Calu3 (cell line): ENCODE measurements around the gene FGD3. TPM values are rescaled to one million over a fixed set of nuclear protein-coding genes. Genes with fewer than 3 reads are reported as not detected.

Experiments used
- BruUV-seq: library from RNA; stranded (reverse); fragments of 400-500 nt; replicated peaks from 2 replicates; lab custom pipeline; 2021; lab: Mats Ljungman, UMichigan
- CTCF ChIA-PET: fragments of 300-600 bp; sonication (Branson Sonifier 250); formaldehyde crosslinking; loops from one replicate; lab custom pipeline; 2022; ENCODE audit warnings: antibody characterized with exemption; lab: Charles Lee
- DNase-seq: peaks from one replicate; pipeline ENCODE4 v3.0.0; 2022
- H3K27ac Mint-ChIP-seq: one replicate; pipeline ENCODE4 v1.8.0; 2022; ENCODE audit warnings: mixed read lengths; ENCODE audit not compliant: unreplicated experiment
- H3K27me3 Mint-ChIP-seq: one replicate; pipeline ENCODE4 v1.8.0; 2022; ENCODE audit warnings: mixed read lengths; ENCODE audit not compliant: unreplicated experiment
- H3K36me3 Mint-ChIP-seq: one replicate; pipeline ENCODE4 v1.8.0; 2022; ENCODE audit warnings: mild to moderate bottlenecking, moderate library complexity, mixed read lengths; ENCODE audit not compliant: insufficient read depth, unreplicated experiment
- H3K4me1 Mint-ChIP-seq: one replicate; pipeline ENCODE4 v1.8.0; 2022; ENCODE audit warnings: mild to moderate bottlenecking, low read depth, mixed read lengths; ENCODE audit not compliant: unreplicated experiment
- H3K4me3 Mint-ChIP-seq: one replicate; pipeline ENCODE4 v1.8.0; 2022; ENCODE audit warnings: mild to moderate bottlenecking, low read depth, moderate library complexity, mixed read lengths; ENCODE audit not compliant: unreplicated experiment
- H3K9me3 Mint-ChIP-seq: one replicate; pipeline ENCODE4 v1.8.0; 2022; ENCODE audit warnings: low read depth, mixed read lengths; ENCODE audit not compliant: unreplicated experiment
- CTCF ChIP-seq: fragments of 200-600 bp; IDR thresholded peaks from one replicate; pipeline ENCODE4 v1.8.0; 2022; ENCODE audit warnings: antibody characterized with exemption; ENCODE audit not compliant: unreplicated experiment
- intact Hi-C: fragments of 100-400 bp; cut with micrococcal nuclease; formaldehyde crosslinking; loops from one replicate; pipeline ENCODE4 v1.10.0; 2022; ENCODE audit not compliant: unreplicated experiment
- total RNA-seq: library from RNA; stranded (reverse); gene quantifications from 2 replicates; pipeline ENCODE4 v1.2.3, GENCODE V29; 2022

The FGD3 gene
- total RNA-seq, 1 experiment from 2014 or later: 3.1 TPM

GRCh38 chr9:93049491-93049890 is 102.2 kb downstream of the FGD3 start:
- Mint-ChIP-seq H3K27me3 (peaks cover 21% of the 10 kb centered on the region), H3K36me3 (no peaks in the 10 kb centered on the region), H3K4me3 (no peak overlapping the region), H3K4me1 (no peaks in the 10 kb centered on the region), H3K27ac (no peak overlapping the region), H3K9me3 (no peaks in the 10 kb centered on the region)
- CTCF ChIA-PET: no interaction called here
- intact Hi-C loops: no loop called here
- no peak for TF ChIP-seq CTCF
- BruUV-seq: no TSS peak
- no peak for DNase-seq

- peaks cover 21% of the 10 kb centered on the region for H3K27me3 Mint-ChIP-seq
- CTCF ChIA-PET: no interaction called here
- no peak for DNase-seq
- no peaks in the 10 kb centered on the region for H3K4me1 Mint-ChIP-seq
- BruUV-seq: no TSS peak
- H3K36me3 Mint-ChIP-seq: no peaks in the 10 kb centered on the region
- no peak for TF ChIP-seq CTCF
- no peak overlapping the region for H3K27ac Mint-ChIP-seq
- H3K4me3 Mint-ChIP-seq: no peak overlapping the region
- intact Hi-C loops: no loop called here
- no peaks in the 10 kb centered on the region for H3K9me3 Mint-ChIP-seq
Observed at GRCh38 chr9:93050231-93050630, 102.9 kb downstream of the FGD3 start.

- BruUV-seq: no TSS peak
- CTCF ChIA-PET: interaction anchor here (0.8 kb wide), 1 partner anchor 64 kb away, joined by 4 read pairs; no protein-coding TSS in a partner anchor
- Mint-ChIP-seq H3K27ac (no peak overlapping the region), H3K36me3 (no peaks in the 10 kb centered on the region), H3K27me3 (peaks cover 20% of the 10 kb centered on the region), H3K9me3 (no peaks in the 10 kb centered on the region), H3K4me3 (no peak overlapping the region), H3K4me1 (no peaks in the 10 kb centered on the region)
- TF ChIP-seq CTCF: no peak
- intact Hi-C loops: no loop called here
- DNase-seq: no peak
Observed at GRCh38 chr9:93051680-93052089, 104.4 kb downstream of the FGD3 start.

DNA sequence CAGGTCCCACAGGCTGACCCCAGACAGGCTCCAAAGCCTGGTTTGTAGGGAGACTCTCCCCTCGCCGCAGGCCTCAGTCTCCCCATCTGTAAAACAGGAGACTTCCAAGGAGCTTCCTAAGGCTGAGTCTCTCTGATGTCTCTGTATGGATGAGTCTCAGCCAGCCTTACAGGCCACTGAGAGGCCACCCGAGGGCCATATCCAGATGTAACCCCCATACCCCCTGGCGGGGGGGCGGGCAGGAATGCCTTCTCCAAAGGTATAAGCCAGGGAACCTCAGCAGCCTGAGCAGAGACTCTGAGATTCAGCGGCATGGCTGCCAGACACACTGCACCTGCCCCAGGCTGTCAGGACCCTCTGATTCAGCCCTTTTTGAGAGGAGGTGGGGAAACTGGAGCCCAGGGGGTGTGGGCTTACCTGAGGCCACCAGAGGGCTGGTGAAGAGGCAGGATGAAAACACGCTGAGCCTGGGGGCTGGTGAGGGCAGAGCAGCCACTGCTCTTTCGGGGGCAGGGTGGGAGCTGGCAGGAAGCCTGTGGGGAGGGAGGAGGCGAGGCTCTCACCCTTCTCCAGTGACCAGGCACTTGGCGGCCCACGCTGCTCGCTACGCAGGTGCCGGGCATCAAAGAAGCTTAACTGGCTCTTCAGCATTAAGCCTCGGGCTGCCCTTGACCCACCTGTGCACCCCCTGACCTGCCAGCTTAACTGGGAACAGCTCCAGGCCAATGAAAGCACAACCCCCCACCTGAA is 105.6 kb downstream of the FGD3 start:
- no TSS peak for BruUV-seq
- no peak for TF ChIP-seq CTCF
- peaks cover 11% of the 10 kb centered on the region for H3K27me3 Mint-ChIP-seq
- CTCF ChIA-PET: no interaction called here
- intact Hi-C loops: no loop called here
- no peaks in the 10 kb centered on the region for H3K9me3 Mint-ChIP-seq
- H3K4me3 Mint-ChIP-seq: no peak overlapping the region
- no peak overlapping the region for H3K27ac Mint-ChIP-seq
- H3K4me1 Mint-ChIP-seq: no peaks in the 10 kb centered on the region
- H3K36me3 Mint-ChIP-seq: no peaks in the 10 kb centered on the region
- DNase-seq: no peak
